Measurements from ENCODE around the gene TAF1A. TPM values are rescaled to one million over a fixed set of nuclear protein-coding genes. Genes with fewer than 3 reads are reported as not detected.

The TAF1A gene
- total and polyA plus RNA-seq, 4 donors: 1.8 to 13.7 (median 5.1) TPM

DNA sequence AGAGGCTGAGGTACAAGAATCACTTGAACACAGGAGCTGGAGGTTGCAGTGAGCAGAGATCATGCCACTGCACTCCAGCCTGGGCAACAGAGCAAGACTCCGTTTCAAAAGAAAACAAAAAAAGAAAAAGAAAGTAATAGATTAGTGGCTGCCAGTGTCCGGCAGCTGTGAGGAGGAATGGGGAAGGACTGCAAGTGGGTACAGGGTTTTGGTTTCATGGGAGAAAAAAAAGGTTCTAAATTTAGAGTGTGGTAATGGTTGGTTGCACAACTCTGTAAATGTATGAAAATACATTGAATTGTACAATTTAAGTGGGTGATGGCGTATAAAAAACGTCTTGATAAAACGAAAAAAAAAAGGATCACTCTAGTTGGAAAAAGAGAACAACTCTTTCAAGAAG, 6.7 kb downstream of the TAF1A start:
- TF ChIP-seq, protein P1, sequence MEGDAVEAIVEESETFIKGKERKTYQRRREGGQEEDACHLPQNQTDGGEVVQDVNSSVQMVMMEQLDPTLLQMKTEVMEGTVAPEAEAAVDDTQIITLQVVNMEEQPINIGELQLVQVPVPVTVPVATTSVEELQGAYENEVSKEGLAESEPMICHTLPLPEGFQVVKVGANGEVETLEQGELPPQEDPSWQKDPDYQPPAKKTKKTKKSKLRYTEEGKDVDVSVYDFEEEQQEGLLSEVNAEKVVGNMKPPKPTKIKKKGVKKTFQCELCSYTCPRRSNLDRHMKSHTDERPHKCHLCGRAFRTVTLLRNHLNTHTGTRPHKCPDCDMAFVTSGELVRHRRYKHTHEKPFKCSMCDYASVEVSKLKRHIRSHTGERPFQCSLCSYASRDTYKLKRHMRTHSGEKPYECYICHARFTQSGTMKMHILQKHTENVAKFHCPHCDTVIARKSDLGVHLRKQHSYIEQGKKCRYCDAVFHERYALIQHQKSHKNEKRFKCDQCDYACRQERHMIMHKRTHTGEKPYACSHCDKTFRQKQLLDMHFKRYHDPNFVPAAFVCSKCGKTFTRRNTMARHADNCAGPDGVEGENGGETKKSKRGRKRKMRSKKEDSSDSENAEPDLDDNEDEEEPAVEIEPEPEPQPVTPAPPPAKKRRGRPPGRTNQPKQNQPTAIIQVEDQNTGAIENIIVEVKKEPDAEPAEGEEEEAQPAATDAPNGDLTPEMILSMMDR (IDR thresholded peaks at IDR 0.05; ENCODE audit: control extremely low read depth, extremely low read depth): no peak
- peaks cover 0 to 5% (median 0%) of the 10 kb centered on the region in 5 donors for H3K4me1 ChIP-seq (ENCODE audit: control insufficient read depth in 5 of 5, insufficient read depth in 5 of 5, low read length in 5 of 5)
- H3K36me3 ChIP-seq (ENCODE audit: control insufficient read depth in 4 of 4, insufficient read depth in 4 of 4, low read length in 4 of 4): peaks cover 0 to 16% (median 9%) of the 10 kb centered on the region in 4 donors
- H3K9ac ChIP-seq (ENCODE audit: insufficient read depth in 1 of 2, low read length in 2 of 2): no peak overlapping the region
- 26 to 69% methylated on average over 5 of the region's 5 CpGs for WGBS, 2 donors
- no peaks in the 10 kb centered on the region for H3K27me3 ChIP-seq (ENCODE audit: control insufficient read depth in 3 of 3, insufficient read depth in 3 of 3, low read length in 2 of 3)
- no peaks in the 10 kb centered on the region for H3K9me3 ChIP-seq (ENCODE audit: control insufficient read depth in 4 of 4, insufficient read depth in 3 of 4, low read length in 3 of 4)
- ATAC-seq (ENCODE audit: insufficient read depth, low FRiP score) (no peak), DNase-seq (no peak)
- no peak overlapping the region for H3K27ac ChIP-seq (ENCODE audit: low read depth in 1 of 2, low read length in 1 of 2)
- H3K4me3 ChIP-seq: no peak overlapping the region

DNA sequence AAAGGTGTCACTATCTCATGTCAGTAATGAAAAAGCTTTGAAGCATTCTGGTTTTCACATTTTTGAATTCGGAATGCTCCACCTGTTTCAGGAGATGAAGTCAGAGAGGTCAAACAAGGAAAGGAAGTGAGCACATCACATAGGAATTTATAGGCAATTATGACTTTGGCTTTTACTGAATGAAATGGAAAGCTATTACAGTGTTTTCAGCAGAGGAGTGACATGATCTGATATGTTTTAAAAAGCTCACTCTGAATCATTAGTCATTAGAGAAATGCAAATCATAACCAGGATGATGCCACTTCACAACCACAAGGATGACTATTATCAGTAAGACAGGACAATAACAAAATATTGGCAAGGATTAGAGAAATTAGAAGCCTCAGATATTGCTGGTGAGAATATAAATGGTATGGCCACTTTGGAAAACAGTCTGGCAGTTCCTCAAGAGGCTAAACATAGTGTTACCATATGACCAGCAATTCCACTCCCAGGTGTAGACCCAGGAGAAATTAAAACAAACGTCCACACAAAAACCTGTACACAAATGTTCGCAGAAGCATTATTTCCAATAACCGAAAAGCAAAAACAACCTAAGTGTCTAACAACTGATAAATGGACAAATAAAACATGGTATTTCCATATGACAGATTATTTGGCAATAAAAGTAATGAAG, 7.5 kb downstream of the TAF1A start:
- TF ChIP-seq, protein P1 (IDR thresholded peaks at IDR 0.05; ENCODE audit: control extremely low read depth, extremely low read depth): no peak
- Histone ChIP-seq H3K36me3 (ENCODE audit: control insufficient read depth in 4 of 4, insufficient read depth in 4 of 4, low read length in 4 of 4) (peaks cover 0 to 16% (median 9%) of the 10 kb centered on the region in 4 donors), H3K27ac (ENCODE audit: low read depth in 1 of 2, low read length in 1 of 2) (no peak overlapping the region)

DNA sequence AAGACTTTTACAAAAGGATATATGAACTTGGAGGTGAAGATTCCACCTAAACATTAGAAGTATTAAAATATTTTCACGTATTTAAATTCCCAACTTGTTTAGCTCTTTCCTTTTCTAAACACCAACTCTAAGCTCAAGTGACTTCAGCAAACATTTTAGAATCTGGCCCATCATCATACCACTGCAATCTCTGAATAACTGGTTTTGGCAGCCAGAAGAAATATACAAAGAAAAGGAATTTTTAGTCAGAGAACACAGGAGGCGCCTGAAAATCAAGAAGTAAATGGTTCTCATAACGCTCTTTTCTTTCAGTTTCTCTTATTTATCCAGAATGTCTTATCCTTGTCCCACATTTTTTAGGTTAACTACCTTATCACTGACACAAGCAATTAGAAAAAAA, 10.4 kb downstream of the TAF1A start:
- H3K27me3 ChIP-seq (ENCODE audit: control insufficient read depth in 3 of 3, insufficient read depth in 3 of 3, low read length in 2 of 3): no peaks in the 10 kb centered on the region
- no peak for ATAC-seq (ENCODE audit: insufficient read depth, low FRiP score)
- no peak for DNase-seq
- WGBS, 2 donors: 84 to 91% methylated on average over 3 of the region's 3 CpGs
- TF ChIP-seq, protein P1 (IDR thresholded peaks at IDR 0.05; ENCODE audit: control extremely low read depth, extremely low read depth): no peak
- H3K4me3 ChIP-seq: no peak overlapping the region
- H3K36me3 ChIP-seq (ENCODE audit: control insufficient read depth in 4 of 4, insufficient read depth in 4 of 4, low read length in 4 of 4): peaks cover 3 to 14% (median 12%) of the 10 kb centered on the region in 4 donors
- peaks cover 0 to 5% (median 0%) of the 10 kb centered on the region in 5 donors for H3K4me1 ChIP-seq (ENCODE audit: control insufficient read depth in 5 of 5, insufficient read depth in 5 of 5, low read length in 5 of 5)
- H3K9ac ChIP-seq (ENCODE audit: insufficient read depth in 1 of 2, low read length in 2 of 2): no peak overlapping the region
- H3K9me3 ChIP-seq (ENCODE audit: control insufficient read depth in 4 of 4, insufficient read depth in 3 of 4, low read length in 3 of 4): no peaks in the 10 kb centered on the region
- H3K27ac ChIP-seq (ENCODE audit: low read depth in 1 of 2, low read length in 1 of 2): no peak overlapping the region

More for the DNA sequence above, 7.5 kb downstream of the TAF1A start:
- DNase-seq (no peak), ATAC-seq (ENCODE audit: insufficient read depth, low FRiP score) (no peak)
- H3K27me3 ChIP-seq (ENCODE audit: control insufficient read depth in 3 of 3, insufficient read depth in 3 of 3, low read length in 2 of 3): no peaks in the 10 kb centered on the region
- H3K4me1 ChIP-seq (ENCODE audit: control insufficient read depth in 5 of 5, insufficient read depth in 5 of 5, low read length in 5 of 5): peaks cover 0 to 5% (median 0%) of the 10 kb centered on the region in 5 donors
- H3K9ac ChIP-seq (ENCODE audit: insufficient read depth in 1 of 2, low read length in 2 of 2): no peak overlapping the region
- H3K4me3 ChIP-seq: no peak overlapping the region
- no peaks in the 10 kb centered on the region for H3K9me3 ChIP-seq (ENCODE audit: control insufficient read depth in 4 of 4, insufficient read depth in 3 of 4, low read length in 3 of 4)
- WGBS, 2 donors: 84 to 89% methylated on average over 4 of the region's 4 CpGs
